Chondrocyte (in vitro differentiated cells): Measurements from ENCODE around the gene APLF. TPM values are rescaled to one million over a fixed set of nuclear protein-coding genes. Genes with fewer than 3 reads are reported as not detected.

Experiments
- DNase-seq: peaks from one replicate; pipeline ENCODE4 v3.0.0; 2021; ENCODE audit warnings: mixed read lengths, low spot score
- H3K27ac Mint-ChIP-seq: one replicate; pipeline ENCODE4 v1.8.0; 2021; ENCODE audit warnings: mild to moderate bottlenecking, moderate library complexity, mixed read lengths; ENCODE audit not compliant: unreplicated experiment
- H3K27me3 Mint-ChIP-seq: 2 replicates; pipeline ENCODE4 v1.8.0; 2021; ENCODE audit warnings: low read depth, mixed read lengths
- H3K36me3 Mint-ChIP-seq: 2 replicates; pipeline ENCODE4 v1.8.0; 2021; ENCODE audit warnings: low read depth, mixed read lengths
- H3K4me1 Mint-ChIP-seq: 2 replicates; pipeline ENCODE4 v1.8.0; 2021; ENCODE audit warnings: low read depth, mild to moderate bottlenecking, mixed read lengths
- H3K4me3 Mint-ChIP-seq: one replicate; pipeline ENCODE4 v1.8.0; 2021; ENCODE audit warnings: mild to moderate bottlenecking, moderate library complexity, mixed read lengths; ENCODE audit not compliant: unreplicated experiment
- H3K9me3 Mint-ChIP-seq: 2 replicates; pipeline ENCODE4 v1.8.0; 2021; ENCODE audit warnings: low read depth, mixed read lengths
- CTCF ChIP-seq: fragments of 200-600 bp; sonication (generic); IDR thresholded peaks from 2 replicates; pipeline ENCODE4 v1.5.0; 2021; ENCODE audit warnings: antibody characterized with exemption, mild to moderate bottlenecking, moderate library complexity
- total RNA-seq: library from RNA; stranded (reverse); gene quantifications from 3 replicates; pipeline ENCODE4 v1.2.1, GENCODE V29; 2021

The APLF gene
- total RNA-seq, 1 donor from 2014 or later, result 3.9 TPM

DNA sequence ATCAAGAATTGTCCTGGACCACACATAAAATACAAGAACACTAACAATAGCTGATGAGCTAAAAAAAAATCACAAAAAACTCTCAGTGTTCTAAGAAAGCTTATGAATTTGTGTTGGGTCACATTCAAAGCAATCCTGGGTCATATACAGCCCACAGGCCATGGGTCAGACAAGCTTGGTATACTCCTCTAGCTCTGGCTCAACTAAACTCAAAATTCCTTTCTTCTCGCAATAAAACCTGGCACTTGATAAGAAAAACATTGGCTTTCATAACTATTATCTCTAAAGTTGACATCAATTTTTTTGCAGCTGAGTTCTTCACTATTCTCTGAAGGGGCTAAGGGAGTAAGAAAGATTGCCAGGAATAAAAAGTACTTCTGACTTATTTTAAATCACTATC lies 38.6 kb upstream of the APLF start:
- Mint-ChIP-seq H3K27ac (no peak overlapping the region), H3K36me3 (no peaks in the 10 kb centered on the region), H3K9me3 (no peaks in the 10 kb centered on the region), H3K4me3 (no peak overlapping the region), H3K27me3 (no peaks in the 10 kb centered on the region), H3K4me1 (peaks cover 8% of the 10 kb centered on the region)
- TF ChIP-seq CTCF, result no peak
- DNase-seq, result no peak

GRCh38 chr2:68429311-68429826 lies 38.0 kb upstream of the APLF start:
- no peak overlapping the region for H3K4me3 Mint-ChIP-seq
- DNase-seq, result no peak
- H3K27ac Mint-ChIP-seq, result no peak overlapping the region
- no peaks in the 10 kb centered on the region for H3K36me3 Mint-ChIP-seq
- H3K27me3 Mint-ChIP-seq, result no peaks in the 10 kb centered on the region
- peaks cover 8% of the 10 kb centered on the region for H3K4me1 Mint-ChIP-seq
- H3K9me3 Mint-ChIP-seq, result no peaks in the 10 kb centered on the region
- TF ChIP-seq CTCF, result no peak

DNA sequence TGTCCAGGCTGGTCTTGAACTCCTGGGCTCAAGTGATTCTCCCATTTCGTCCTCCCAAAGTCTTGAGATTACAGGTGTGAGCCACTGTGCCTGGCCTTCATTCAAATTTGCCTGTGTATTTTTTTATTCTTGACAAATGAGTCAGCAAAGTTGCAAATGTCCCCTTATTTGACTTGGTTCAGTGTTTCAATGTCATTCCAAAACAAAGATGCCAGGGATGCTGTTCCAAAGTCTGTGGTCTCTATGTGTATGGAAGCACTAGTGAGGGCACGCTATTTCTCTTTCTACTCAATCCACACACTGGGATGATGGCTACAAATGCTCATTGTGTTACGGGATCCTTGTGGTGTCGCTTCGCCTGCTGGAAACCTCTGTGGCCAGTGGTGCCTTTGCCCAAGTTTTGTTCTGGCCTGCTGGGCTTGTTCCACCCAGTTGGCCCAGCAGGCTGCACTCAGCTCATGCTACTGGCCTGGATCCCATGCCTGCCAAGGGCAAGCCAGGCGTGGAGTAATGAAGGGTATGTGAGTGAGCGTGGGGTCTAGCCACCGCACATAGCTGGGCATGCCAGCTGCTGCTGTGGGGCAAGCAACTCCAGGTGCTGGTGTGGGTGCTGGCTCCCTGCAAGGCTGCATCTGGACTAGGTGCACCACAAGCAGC lies 35.9 kb upstream of the APLF start:
- Mint-ChIP-seq H3K36me3 (no peaks in the 10 kb centered on the region), H3K4me1 (peaks cover 27% of the 10 kb centered on the region), H3K9me3 (no peaks in the 10 kb centered on the region), H3K27ac (no peak overlapping the region), H3K4me3 (no peak overlapping the region), H3K27me3 (no peaks in the 10 kb centered on the region)
- no peak for TF ChIP-seq CTCF
- DNase-seq, result no peak

- no peak for DNase-seq
- no peaks in the 10 kb centered on the region for H3K9me3 Mint-ChIP-seq
- no peaks in the 10 kb centered on the region for H3K27me3 Mint-ChIP-seq
- TF ChIP-seq CTCF, result no peak
- peaks cover 30% of the 10 kb centered on the region for H3K4me1 Mint-ChIP-seq
- H3K27ac Mint-ChIP-seq, result no peak overlapping the region
- no peak overlapping the region for H3K4me3 Mint-ChIP-seq
- no peaks in the 10 kb centered on the region for H3K36me3 Mint-ChIP-seq
Observed at GRCh38 chr2:68432696-68433658, 34.4 kb upstream of the APLF start.

- H3K36me3 Mint-ChIP-seq, result no peaks in the 10 kb centered on the region
- H3K27ac Mint-ChIP-seq, result peak overlapping the region; percentile 91
- peaks cover 22% of the 10 kb centered on the region for H3K4me1 Mint-ChIP-seq
- no peak for DNase-seq
- no peak for TF ChIP-seq CTCF
- no peaks in the 10 kb centered on the region for H3K27me3 Mint-ChIP-seq
- H3K9me3 Mint-ChIP-seq, result no peaks in the 10 kb centered on the region
- H3K4me3 Mint-ChIP-seq, result no peak overlapping the region
Observed at GRCh38 chr2:68434981-68435380, 32.4 kb upstream of the APLF start.
